Caco-2 (cell line): Measurements from ENCODE around the gene DIP2B. TPM values are rescaled to one million over a fixed set of nuclear protein-coding genes. Genes with fewer than 3 reads are reported as not detected.

Source experiments
- BruUV-seq: library from RNA; stranded (reverse); fragments of 400-500 nt; replicated peaks from 2 replicates; lab custom pipeline; 2021; lab: Mats Ljungman, UMichigan
- CTCF ChIA-PET: fragments of 300-600 bp; sonication (Branson Sonifier 250); formaldehyde crosslinking; loops from one replicate; lab custom pipeline; 2022; ENCODE audit warnings: antibody characterized with exemption; lab: Charles Lee
- POLR2A ChIA-PET: fragments of 300-600 bp; sonication (Branson Sonifier 250); formaldehyde crosslinking; loops from one replicate; lab custom pipeline; 2022; ENCODE audit warnings: antibody characterized with exemption; lab: Charles Lee
- DNase-seq, 2 experiments: peaks; one replicate each; pipeline versions ENCODE4 v3.0.0 to v3.0.0-alpha.2; 2020 to 2022
- H3K27me3 ChIP-seq: replicated peaks from 2 replicates; pipeline ENCODE4 v1.6.0; 2011; ENCODE audit warnings: low read length; ENCODE audit not compliant: control insufficient read depth, insufficient read depth
- H3K36me3 ChIP-seq: 2 replicates; pipeline ENCODE4 v1.5.1; 2011; ENCODE audit warnings: low read length; ENCODE audit not compliant: control insufficient read depth, insufficient read depth
- H3K4me1 ChIP-seq: fragments of 250-450 bp; sonication (Bioruptor Pico); 2 replicates; pipeline ENCODE4 v1.5.1; 2020; ENCODE audit warnings: mild to moderate bottlenecking
- H3K4me3 ChIP-seq: 2 replicates; pipeline ENCODE4 v1.5.1; 2011; ENCODE audit warnings: low read depth, mild to moderate bottlenecking, control low read depth, low read length
- H3K9me3 ChIP-seq: fragments of 250-450 bp; sonication (Bioruptor Pico); 2 replicates; pipeline ENCODE4 v1.5.1; 2020; ENCODE audit warnings: mild to moderate bottlenecking, moderate library complexity
- H3K27ac Mint-ChIP-seq: one replicate; pipeline ENCODE4 v1.8.0; 2022; ENCODE audit warnings: mixed read lengths; ENCODE audit not compliant: unreplicated experiment
- H3K27me3 Mint-ChIP-seq: one replicate; pipeline ENCODE4 v1.8.0; 2022; ENCODE audit warnings: mixed read lengths; ENCODE audit not compliant: insufficient read depth, unreplicated experiment
- H3K36me3 Mint-ChIP-seq: one replicate; pipeline ENCODE4 v1.8.0; 2022; ENCODE audit warnings: mild to moderate bottlenecking, mixed read lengths; ENCODE audit not compliant: insufficient read depth, unreplicated experiment
- H3K4me1 Mint-ChIP-seq: one replicate; pipeline ENCODE4 v1.8.0; 2022; ENCODE audit warnings: low read depth, mixed read lengths; ENCODE audit not compliant: unreplicated experiment
- H3K4me3 Mint-ChIP-seq: one replicate; pipeline ENCODE4 v1.8.0; 2022; ENCODE audit warnings: mild to moderate bottlenecking, moderate library complexity, mixed read lengths; ENCODE audit not compliant: unreplicated experiment
- H3K9me3 Mint-ChIP-seq: one replicate; pipeline ENCODE4 v1.8.0; 2022; ENCODE audit warnings: mixed read lengths; ENCODE audit not compliant: unreplicated experiment
- intact Hi-C: fragments of 100-400 bp; cut with micrococcal nuclease; formaldehyde crosslinking; loops from one replicate; pipeline ENCODE4 v1.10.0; 2022; ENCODE audit not compliant: unreplicated experiment
- total RNA-seq: library from RNA; stranded (reverse); gene quantifications from 2 replicates; pipeline ENCODE4 v1.2.3, GENCODE V29; 2022
- TF ChIP-seq, protein P1 (sequence below), 2 experiments: fragments of 200-600 bp in 1 of 2; IDR thresholded peaks; 1 replicate in 1 of 2; 2 replicates in 1 of 2; pipeline versions ENCODE4 v1.5.1 to v1.8.0; 2011 to 2022; ENCODE audit warnings: antibody characterized with exemption in 1 of 2, control low read depth in 1 of 2, inconsistent platforms in 1 of 2, low read depth in 1 of 2, low read length in 1 of 2, mild to moderate bottlenecking in 1 of 2, moderate library complexity in 1 of 2; ENCODE audit not compliant: insufficient read depth in 1 of 2, severe bottlenecking in 1 of 2, unreplicated experiment in 1 of 2

The DIP2B gene
- total RNA-seq, 1 experiment from 2014 or later: 32.7 TPM

DNA sequence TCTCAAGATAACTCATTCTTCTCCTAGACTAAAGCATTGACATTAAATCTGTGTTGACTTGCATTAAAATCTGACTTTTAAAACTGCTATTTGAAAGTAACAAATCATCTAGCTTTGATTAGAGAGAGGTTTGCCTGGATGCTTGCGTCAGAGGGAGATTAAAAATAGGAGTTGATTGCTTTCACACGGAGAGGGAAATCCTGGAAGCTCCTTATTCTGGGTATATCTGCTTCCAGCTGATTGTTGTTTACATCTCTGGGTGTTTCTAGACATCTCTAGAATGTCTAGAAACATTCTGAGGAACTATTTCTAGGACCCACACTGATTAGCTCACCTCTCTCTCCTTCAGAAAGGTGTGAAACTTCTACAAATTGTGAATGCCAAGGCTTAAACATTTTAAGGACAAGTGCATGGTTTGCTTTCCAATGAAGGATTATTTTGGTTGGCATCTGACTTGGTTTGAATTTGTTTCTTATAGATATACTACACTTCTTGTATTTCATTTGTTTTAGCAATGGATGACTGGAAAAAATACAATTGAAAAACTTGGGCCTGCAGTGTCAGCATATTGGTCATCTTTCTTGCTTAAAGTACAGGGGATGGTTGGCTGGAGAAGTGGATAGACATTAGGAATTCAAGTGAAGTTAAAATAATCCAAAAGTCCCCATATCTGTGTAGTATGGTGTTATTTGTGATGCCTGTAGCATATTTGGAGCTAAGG is 2.1 kb downstream of the DIP2B start:
- Histone ChIP-seq H3K4me1 (peaks cover 37% of the 10 kb centered on the region), H3K9me3 (no peaks in the 10 kb centered on the region), H3K4me3 (peak overlapping the region; percentile 11), H3K36me3 (no peaks in the 10 kb centered on the region), H3K27me3 (no peaks in the 10 kb centered on the region)
- ChIA-PET POLR2A (no interaction called here), CTCF (interaction anchor here (0.5 to 2.0 kb wide), 2 partner anchors 9 to 131 kb away, joined by 5 to 7 read pairs; no protein-coding TSS in a partner anchor)
- H3K27me3 Mint-ChIP-seq: no peaks in the 10 kb centered on the region
- no peaks in the 10 kb centered on the region for H3K9me3 Mint-ChIP-seq
- BruUV-seq: no TSS peak
- intact Hi-C loops: loop anchor here (5.0 kb wide), 1 partner anchor 40 kb away; no protein-coding TSS in a partner anchor
- no peaks in the 10 kb centered on the region for H3K36me3 Mint-ChIP-seq
- peak overlapping the region; percentile 42 for H3K27ac Mint-ChIP-seq
- TF ChIP-seq, protein P1, sequence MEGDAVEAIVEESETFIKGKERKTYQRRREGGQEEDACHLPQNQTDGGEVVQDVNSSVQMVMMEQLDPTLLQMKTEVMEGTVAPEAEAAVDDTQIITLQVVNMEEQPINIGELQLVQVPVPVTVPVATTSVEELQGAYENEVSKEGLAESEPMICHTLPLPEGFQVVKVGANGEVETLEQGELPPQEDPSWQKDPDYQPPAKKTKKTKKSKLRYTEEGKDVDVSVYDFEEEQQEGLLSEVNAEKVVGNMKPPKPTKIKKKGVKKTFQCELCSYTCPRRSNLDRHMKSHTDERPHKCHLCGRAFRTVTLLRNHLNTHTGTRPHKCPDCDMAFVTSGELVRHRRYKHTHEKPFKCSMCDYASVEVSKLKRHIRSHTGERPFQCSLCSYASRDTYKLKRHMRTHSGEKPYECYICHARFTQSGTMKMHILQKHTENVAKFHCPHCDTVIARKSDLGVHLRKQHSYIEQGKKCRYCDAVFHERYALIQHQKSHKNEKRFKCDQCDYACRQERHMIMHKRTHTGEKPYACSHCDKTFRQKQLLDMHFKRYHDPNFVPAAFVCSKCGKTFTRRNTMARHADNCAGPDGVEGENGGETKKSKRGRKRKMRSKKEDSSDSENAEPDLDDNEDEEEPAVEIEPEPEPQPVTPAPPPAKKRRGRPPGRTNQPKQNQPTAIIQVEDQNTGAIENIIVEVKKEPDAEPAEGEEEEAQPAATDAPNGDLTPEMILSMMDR (IDR thresholded peaks at IDR 0.05; ENCODE audit: insufficient read depth in 1 of 2, low read depth in 1 of 2, low read length in 1 of 2, severe bottlenecking in 1 of 2, unreplicated experiment in 1 of 2): no peak
- DNase-seq: no peak
- H3K4me3 Mint-ChIP-seq: peak overlapping the region; percentile 89
- H3K4me1 Mint-ChIP-seq: peaks cover 19% of the 10 kb centered on the region

GRCh38 chr12:50507474-50507838 is 2.7 kb downstream of the DIP2B start:
- Histone ChIP-seq H3K36me3 (no peaks in the 10 kb centered on the region), H3K4me3 (no peak overlapping the region), H3K9me3 (no peaks in the 10 kb centered on the region), H3K27me3 (no peaks in the 10 kb centered on the region), H3K4me1 (peaks cover 37% of the 10 kb centered on the region)
- Mint-ChIP-seq H3K27ac (no peak overlapping the region), H3K36me3 (no peaks in the 10 kb centered on the region), H3K4me3 (peak overlapping the region; percentile 89), H3K4me1 (peaks cover 19% of the 10 kb centered on the region), H3K27me3 (no peaks in the 10 kb centered on the region), H3K9me3 (no peaks in the 10 kb centered on the region)
- intact Hi-C loops: loop anchor here (5.0 kb wide), 1 partner anchor 40 kb away; no protein-coding TSS in a partner anchor
- ChIA-PET POLR2A (interaction anchor here (0.5 kb wide), 1 partner anchor 14 kb away, joined by 4 read pairs; no protein-coding TSS in a partner anchor), CTCF (interaction anchor here (0.5 to 2.0 kb wide), 2 partner anchors 9 to 130 kb away, joined by 5 to 7 read pairs; no protein-coding TSS in a partner anchor)
- no peak for DNase-seq
- no TSS peak for BruUV-seq
- TF ChIP-seq, protein P1 (IDR thresholded peaks at IDR 0.05; ENCODE audit: insufficient read depth in 1 of 2, low read depth in 1 of 2, low read length in 1 of 2, severe bottlenecking in 1 of 2, unreplicated experiment in 1 of 2): no peak

DNA sequence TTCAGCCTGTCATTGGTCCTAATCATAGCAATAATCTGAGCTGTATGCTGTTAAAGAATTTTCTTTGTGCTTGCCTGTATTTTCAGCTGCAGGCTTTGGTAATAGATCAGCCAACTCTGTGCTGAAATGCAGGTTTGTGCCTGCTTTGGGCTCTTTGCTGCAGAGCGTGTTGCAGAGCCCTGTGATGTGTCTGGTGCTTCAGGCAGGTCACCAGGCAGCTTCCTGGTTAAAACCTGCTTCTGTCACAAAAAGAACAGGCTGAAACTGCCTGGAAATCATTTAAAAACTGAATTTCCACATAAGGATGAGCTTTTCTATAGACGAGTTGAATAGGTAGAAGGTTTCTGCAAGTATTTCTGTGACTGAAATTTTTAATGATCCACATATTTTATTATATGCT is 3.1 kb downstream of the DIP2B start:
- peaks cover 19% of the 10 kb centered on the region for H3K4me1 Mint-ChIP-seq

More for the DNA sequence above, 3.1 kb downstream of the DIP2B start:
- intact Hi-C loops: loop anchor here (5.0 kb wide), 1 partner anchor 39 kb away; no protein-coding TSS in a partner anchor
- H3K27me3 Mint-ChIP-seq: no peaks in the 10 kb centered on the region
- H3K36me3 Mint-ChIP-seq: no peaks in the 10 kb centered on the region
- no peak overlapping the region for H3K27ac Mint-ChIP-seq
- Histone ChIP-seq H3K9me3 (no peaks in the 10 kb centered on the region), H3K27me3 (no peaks in the 10 kb centered on the region), H3K4me3 (no peak overlapping the region), H3K4me1 (peaks cover 37% of the 10 kb centered on the region), H3K36me3 (no peaks in the 10 kb centered on the region)
- BruUV-seq: no TSS peak
- TF ChIP-seq, protein P1 (IDR thresholded peaks at IDR 0.05; ENCODE audit: insufficient read depth in 1 of 2, low read depth in 1 of 2, low read length in 1 of 2, severe bottlenecking in 1 of 2, unreplicated experiment in 1 of 2): no peak
- ChIA-PET POLR2A (interaction anchor here (0.5 kb wide), 1 partner anchor 14 kb away, joined by 4 read pairs; no protein-coding TSS in a partner anchor), CTCF (interaction anchor here (0.5 to 2.0 kb wide), 4 partner anchors 8 to 147 kb away, joined by 4 to 7 read pairs (median 4); no protein-coding TSS in a partner anchor)
- no peaks in the 10 kb centered on the region for H3K9me3 Mint-ChIP-seq
- DNase-seq: no peak
- peak overlapping the region; percentile 16 for H3K4me3 Mint-ChIP-seq
